ENCODE measurements around the gene EEF1AKMT3.

The EEF1AKMT3 gene

GRCh38 chr12:57782243-57782607, 9.8 kb downstream of the EEF1AKMT3 start:
- no peak for DNase-seq

DNA sequence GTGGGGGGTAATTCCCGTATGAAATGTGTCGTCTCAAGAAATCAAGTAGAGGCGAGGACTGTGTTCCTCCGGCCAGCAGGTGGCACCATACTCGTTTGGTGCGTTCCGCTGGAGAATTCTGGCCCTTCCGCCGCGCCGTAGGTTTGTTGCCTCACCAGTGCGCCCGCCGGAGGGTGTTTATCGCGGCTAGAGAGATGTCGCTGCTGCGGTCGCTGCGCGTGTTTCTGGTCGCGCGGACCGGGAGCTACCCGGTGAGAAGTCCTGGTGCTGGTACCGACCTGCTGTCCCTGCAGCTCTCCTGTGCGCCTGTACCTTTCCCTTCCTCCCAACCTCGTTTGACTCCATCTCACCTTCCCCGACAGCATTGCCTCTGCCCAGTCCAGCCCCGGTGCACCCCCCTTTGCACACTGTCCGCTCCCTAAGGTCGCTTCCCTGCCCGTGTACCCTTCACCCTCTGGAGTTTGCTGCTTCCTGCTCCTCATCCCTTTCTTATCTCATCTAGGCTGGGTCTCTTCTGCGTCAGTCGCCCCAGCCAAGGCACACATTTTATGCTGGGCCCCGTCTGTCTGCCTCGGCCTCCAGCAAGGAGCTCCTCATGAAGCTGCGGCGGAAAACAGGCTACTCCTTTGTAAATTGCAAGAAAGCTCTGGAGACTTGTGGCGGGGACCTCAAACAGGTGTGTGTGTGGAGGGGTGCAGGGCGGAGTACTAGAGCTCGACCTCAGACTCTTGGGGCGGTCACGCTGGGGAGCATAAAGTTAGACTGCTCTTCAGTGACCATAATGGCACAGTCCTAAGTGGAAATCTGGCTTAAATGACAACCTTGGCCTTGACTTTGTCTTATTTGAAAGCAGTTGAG, 10.4 kb downstream of the EEF1AKMT3 start, which contains the start of gene TSFM:
Gene TSFM (plus strand): TSS at position 180 of the 858 bp plus-strand sequence. CDS start 15 bp downstream, at position 195.
- DNase-seq: peak; percentile 47 to 97 (median 89)

DNA sequence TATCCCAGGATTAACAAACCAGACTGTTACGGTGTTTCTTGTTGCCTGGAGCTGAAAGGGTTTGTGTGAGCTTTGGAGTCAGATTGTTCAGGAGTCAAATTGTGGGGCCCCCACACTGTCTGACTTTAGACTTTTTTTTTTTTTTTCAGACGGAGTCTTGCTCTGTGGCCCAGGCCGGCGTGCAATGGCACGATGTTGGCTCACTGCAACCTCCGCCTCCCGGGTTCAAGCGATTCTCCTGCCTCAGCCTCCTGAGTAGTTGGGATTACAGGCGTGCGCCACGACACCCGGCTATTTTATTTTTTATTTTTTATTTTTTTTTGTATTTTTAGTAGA, 11.0 kb downstream of the EEF1AKMT3 start:
- no peak for DNase-seq

- no peak for DNase-seq
Measured at GRCh38 chr12:57783861-57784260, 11.4 kb downstream of the EEF1AKMT3 start.

- no peak for DNase-seq
Measured at GRCh38 chr12:57793920-57794319, 21.5 kb downstream of the EEF1AKMT3 start.

DNA sequence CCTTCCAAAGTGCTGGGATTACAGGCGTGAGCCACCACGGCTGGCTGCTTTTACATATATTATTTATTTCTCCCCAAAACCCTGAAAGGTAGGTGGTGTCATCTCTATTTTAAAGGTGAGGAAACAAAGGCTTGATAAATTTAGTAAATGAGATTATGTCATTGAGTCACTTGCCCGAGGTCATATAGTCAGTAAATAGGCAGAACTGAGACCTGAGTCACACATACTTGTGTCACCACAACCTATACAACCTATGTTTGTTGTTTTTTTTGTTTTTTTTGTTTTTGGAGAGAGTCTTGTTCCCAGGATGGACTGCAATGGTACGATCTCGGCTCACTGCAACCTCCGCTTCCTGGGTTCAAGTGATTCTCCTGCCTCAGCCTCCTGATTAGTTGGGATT, 22.9 kb downstream of the EEF1AKMT3 start:
- no peak for DNase-seq

GRCh38 chr12:57796996-57797395, 24.6 kb downstream of the EEF1AKMT3 start:
- no peak for DNase-seq

- no peak for DNase-seq
Measured at GRCh38 chr12:57797933-57798332, 25.5 kb downstream of the EEF1AKMT3 start.

DNA sequence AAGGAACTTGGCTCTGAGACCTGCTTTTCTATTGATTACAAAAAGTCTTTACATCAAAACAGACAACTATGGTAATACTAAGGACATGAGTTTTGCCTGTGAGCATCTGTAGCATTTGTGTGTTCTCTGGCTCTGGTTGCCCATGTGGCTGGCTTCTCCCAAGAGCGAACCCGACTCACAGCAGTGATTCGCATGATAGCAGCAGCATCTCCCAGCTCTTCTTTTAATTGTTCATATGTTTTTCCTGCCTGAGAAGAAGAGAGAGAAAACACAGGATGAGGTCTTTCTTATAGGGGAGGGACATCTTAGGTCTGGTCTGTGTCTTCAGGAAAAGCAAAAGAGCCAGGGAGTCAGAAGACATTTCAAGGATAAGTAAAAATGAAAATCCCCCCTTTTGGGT, 28.6 kb downstream of the EEF1AKMT3 start:
- no peak for DNase-seq

GRCh38 chr12:57802607-57803006, 30.2 kb downstream of the EEF1AKMT3 start:
- DNase-seq: no peak

GRCh38 chr12:57803319-57803893, 31.0 kb downstream of the EEF1AKMT3 start:
- peak in 11 of 51 donors; percentile 8 to 29 (median 19) for DNase-seq

DNA sequence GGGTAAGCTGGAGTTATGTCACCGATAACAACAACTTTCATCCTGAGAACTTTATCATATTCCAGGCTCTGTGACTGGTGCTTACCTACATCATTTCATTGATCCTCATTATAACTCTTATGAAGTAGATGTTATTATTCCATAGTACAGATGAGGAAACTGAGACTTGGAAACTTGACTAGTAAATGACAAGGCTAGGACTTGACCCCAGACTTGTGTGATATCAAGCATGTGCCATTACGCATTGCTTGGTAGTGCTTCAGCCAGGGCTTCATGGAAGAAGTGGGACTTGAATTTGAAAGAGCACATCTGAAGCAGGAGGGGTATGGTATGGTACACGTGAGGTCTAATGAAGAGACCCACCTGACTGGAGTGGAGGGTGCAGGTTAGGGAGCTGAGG, 34.3 kb downstream of the EEF1AKMT3 start:
- no peak for DNase-seq

- DNase-seq: no peak
Measured at GRCh38 chr12:57807285-57807684, 34.9 kb downstream of the EEF1AKMT3 start.

GRCh38 chr12:57808351-57808750, 35.9 kb downstream of the EEF1AKMT3 start:
- no peak for DNase-seq

GRCh38 chr12:57809425-57809824, 37.0 kb downstream of the EEF1AKMT3 start:
- DNase-seq: no peak

GRCh38 chr12:57810450-57810849, 38.0 kb downstream of the EEF1AKMT3 start:
- DNase-seq: no peak

DNA sequence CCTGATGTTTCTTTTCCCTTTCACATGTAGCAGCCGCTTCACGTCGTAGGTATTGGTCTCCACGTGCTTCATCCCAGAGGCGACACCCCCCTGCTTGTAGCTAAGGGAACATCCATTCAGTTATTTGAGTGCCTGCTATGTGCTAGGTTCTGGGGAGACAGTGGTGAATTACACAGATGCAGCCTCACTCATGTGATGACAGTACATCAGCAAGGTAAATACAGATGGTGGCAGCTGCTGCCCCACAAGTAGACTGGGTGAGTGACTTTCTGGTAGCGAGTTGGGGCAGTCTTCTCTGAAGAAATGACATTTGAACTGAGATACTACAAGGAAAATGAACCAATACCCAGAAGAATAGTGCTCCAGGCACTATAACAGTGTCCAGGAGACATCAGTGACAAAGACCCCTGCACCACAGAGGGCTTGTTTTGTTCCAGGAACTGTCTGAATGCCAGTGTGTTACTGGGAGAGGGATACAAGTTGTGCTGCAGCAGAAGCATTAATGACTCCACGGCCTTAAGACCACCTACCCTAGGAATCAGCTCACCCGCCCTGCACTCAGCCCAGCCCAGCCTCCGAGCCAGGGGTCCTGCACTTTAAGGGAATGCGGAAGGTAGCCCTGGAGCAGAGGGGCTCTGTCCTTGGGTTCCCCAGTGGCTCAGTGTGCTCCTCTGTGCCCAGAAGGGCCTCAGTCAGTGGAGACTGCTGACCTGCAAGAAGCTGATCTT, 38.8 kb downstream of the EEF1AKMT3 start:
- no peak for DNase-seq

DNA sequence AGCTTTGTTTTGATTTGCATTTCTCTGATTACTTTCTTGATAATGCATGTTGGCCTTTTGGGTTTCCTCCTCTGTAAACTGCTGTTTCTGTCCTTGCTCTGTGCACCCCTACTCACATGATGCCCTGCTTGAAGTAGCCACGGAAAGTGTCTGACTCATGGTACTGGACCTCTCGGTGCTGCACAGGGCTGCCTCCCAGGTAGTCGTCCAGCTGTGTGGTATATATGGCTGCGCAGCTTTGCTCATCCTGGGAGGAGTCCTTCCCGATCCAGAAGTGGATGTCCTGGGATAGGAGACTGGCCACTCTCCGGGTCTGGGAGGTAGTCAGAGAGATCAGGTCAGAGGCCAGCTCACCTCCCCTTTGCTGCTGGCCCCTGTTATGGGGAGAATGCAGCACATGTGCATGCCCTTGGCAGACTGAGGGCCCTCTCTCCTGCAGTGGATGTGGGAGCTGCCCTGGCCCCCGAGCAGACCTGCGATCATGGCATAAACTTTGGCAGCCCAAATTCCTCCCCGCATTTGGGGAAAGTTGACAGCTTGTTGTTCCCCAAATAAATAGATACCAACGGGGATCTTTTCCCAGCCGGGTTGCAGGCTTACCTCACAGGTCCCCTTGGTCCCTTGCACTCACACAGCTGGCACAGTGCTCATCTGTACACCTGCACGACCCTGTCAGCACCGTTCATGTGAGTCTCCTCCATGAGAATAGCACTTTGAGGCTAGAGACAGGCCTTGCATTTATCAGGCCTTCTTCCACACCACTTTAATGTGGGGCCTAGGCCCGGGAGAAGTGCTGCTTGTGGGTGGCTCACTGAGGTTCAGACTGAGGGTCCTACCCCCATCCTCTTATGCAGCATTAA, 40.9 kb downstream of the EEF1AKMT3 start:
- DNase-seq: no peak

DNA sequence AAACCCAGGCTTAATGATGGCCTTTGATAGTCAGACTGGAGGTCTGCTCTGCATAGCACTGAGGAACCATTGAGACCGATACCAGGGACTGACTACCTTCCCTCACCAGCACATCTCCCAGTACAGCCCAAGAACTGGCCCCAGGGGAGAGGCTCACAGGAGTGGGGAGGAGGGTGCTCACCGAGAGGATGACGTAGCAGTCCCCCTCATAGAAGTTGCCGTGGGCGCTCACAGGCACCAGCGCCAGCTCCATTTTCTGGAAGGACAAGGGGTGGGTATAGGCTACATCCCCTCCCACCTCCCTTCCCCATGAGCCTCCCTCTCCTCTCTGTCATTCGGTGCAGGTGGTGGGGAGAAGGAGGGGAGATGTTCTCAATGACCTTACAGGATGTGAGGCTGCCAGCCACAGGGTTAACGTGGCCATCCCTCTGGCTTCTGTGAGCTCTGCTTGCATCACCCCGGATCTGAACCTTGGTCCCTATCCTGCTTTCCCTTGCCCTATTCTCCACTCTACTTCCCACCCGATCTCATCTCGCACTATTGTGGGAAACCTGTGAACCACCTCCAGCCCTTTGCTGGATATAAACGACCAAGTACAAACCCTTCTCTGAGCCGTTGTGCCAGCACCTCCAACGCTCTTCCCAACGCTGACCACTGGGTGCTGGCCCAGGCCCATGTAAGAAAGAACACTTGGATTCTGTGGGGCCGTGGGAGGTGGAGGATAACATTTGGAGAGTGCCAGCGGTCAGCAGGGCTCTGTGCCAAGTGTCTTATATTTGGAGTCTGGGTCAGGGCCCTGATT, 41.8 kb downstream of the EEF1AKMT3 start:
- DNase-seq: no peak

DNA sequence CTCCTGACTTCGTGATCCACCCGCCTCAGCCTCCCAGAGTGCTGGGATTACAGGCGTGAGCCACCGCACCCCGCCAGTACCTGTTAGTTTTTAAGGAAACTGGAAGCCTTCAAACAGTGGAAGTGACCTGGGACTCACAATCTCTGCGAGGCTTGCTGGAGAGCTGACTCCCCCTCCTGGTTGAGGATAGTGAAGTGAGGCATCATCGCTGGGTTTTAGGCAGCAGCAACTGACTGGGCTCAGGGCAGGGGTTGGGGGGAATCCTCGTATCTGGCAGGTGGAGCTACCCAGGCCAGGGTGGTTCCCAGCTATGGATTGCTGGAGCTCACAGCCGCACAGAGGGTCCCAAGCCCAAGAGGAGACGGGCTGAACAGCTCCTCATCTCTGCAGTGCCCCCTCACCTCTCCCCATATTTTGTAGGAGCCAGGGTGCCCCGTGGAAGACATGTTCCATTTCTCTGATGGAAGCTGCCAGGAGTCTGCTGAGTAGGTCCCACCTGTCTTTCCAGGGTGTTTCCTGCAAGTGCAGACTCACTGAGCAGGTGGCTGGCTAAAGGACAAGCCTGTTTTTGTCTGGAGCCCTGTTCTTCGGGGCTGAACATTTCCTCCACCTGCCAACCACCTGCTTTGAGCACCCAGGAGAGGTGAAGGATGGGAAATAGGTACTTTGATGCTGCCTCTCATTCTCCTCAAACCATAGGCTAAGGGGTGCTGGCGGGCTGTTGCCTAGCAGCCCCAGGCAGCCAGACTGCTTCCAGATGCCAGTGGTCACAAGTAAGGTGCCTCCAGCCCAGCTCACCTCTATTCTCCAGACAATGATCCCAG, 43.0 kb downstream of the EEF1AKMT3 start:
- no peak for DNase-seq
